Spinal cord (tissue), 10 donors: Measurements from ENCODE around the gene XXYLT1. TPM values are rescaled to one million over a fixed set of nuclear protein-coding genes. Genes with fewer than 3 reads are reported as not detected.
"Not testable (repeated sequence)": the region's sequence is repeated elsewhere in the genome, so short reads cannot be mapped to it uniquely, and the experiment has no call there.

Experiments used
- DNase-seq, 6 donors: peaks; one replicate each; pipeline versions ENCODE4 v3.0.0 to v3.0.0-alpha.2; 2013 to 2015; ENCODE audit warnings: low spot score in 6 of 6, low read depth in 4 of 6
- H3K27ac ChIP-seq: one replicate; pipeline ENCODE4 v1.5.1; 2013; ENCODE audit warnings: low read depth, low read length, control low read depth
- H3K27me3 ChIP-seq: one replicate; pipeline ENCODE4 v1.6.1; 2013; ENCODE audit warnings: low read length; ENCODE audit not compliant: control insufficient read depth, insufficient read depth
- H3K36me3 ChIP-seq: one replicate; pipeline ENCODE4 v1.6.1; 2013; ENCODE audit warnings: low read length; ENCODE audit not compliant: control insufficient read depth, insufficient read depth
- H3K4me1 ChIP-seq: one replicate; pipeline ENCODE4 v1.6.1; 2013; ENCODE audit warnings: low read length; ENCODE audit not compliant: control insufficient read depth, insufficient read depth
- H3K4me3 ChIP-seq: one replicate; pipeline ENCODE4 v1.5.1; 2013; ENCODE audit warnings: low read depth, low read length, control low read depth
- H3K9me3 ChIP-seq: one replicate; pipeline ENCODE4 v1.6.1; 2013; ENCODE audit warnings: low read length; ENCODE audit not compliant: control insufficient read depth, insufficient read depth
- WGBS: methylation state at CpG from one replicate; pipeline ENCODE4 v1.1.5; 2013; ENCODE audit warnings: missing lambda C conversion rate; ENCODE audit not compliant: insufficient coverage; 5-methylcytosine and 5-hydroxymethylcytosine counted together
- polyA plus RNA-seq, 2 donors: library from polyadenylated mRNA; unstranded; fragments of 120-200 nt; gene quantifications; one replicate each; pipeline ENCODE4 v1.2.1, GENCODE V29; 2013; ENCODE audit not compliant: insufficient read length in 2 of 2
- total RNA-seq, 2 donors: library from RNA; depleted of rRNA in 1 of 2; stranded (reverse); fragments of 120-200 nt in 1 of 2; fragments of >200 nt in 1 of 2; gene quantifications; one replicate each; pipeline versions ENCODE4 v1.2.3 to v1.2.4, GENCODE V29; 2013 to 2014
- donor health status: healthy.

Gene XXYLT1
- total and polyA plus RNA-seq, 4 donors, result 28.0 to 47.9 (median 37.5) TPM

DNA sequence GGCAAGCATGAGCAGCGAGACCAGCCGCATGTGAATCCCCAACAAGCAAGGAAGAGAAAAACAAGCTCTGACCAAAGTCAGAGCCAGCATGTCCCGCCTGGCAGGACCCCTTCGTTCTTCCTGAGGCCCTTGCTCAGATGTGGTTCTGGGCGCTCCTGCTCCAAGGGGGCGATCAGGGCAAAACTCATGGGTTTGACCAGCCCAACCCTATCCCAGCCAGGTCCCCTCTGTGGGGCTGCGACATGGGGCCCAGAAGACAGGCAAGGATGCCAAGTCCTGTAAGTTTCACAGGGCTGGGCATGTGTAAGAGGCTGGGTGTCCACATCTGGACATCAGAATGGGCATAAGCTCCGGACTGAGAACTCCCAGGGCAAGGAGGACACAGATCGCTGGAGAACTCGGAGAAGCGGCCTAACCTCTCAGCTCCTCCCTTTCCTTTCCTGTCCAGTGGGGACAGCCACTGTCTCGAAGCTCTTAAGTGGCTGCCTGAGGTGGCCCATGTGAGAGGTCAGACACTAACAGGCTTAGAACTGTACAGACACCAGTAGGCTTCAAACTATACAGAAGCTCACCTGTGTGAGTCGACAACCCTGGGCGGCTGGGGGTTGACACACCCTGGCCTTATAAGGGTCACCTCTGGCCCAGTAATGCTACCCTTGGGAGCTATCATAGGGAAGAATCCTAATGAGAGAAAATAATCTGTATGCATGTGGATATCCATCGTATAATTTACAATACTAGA lies 48.9 kb downstream of the XXYLT1 start:
- no peaks in the 10 kb centered on the region for H3K27me3 ChIP-seq
- no peak overlapping the region for H3K4me3 ChIP-seq
- H3K4me1 ChIP-seq, result peaks cover 5% of the 10 kb centered on the region
- no peak for DNase-seq
- H3K27ac ChIP-seq, result peak overlapping the region; percentile 27
- WGBS, result 90% methylated on average over 12 of the region's 15 CpGs
- no peaks in the 10 kb centered on the region for H3K9me3 ChIP-seq
- peaks cover 17% of the 10 kb centered on the region for H3K36me3 ChIP-seq

DNA sequence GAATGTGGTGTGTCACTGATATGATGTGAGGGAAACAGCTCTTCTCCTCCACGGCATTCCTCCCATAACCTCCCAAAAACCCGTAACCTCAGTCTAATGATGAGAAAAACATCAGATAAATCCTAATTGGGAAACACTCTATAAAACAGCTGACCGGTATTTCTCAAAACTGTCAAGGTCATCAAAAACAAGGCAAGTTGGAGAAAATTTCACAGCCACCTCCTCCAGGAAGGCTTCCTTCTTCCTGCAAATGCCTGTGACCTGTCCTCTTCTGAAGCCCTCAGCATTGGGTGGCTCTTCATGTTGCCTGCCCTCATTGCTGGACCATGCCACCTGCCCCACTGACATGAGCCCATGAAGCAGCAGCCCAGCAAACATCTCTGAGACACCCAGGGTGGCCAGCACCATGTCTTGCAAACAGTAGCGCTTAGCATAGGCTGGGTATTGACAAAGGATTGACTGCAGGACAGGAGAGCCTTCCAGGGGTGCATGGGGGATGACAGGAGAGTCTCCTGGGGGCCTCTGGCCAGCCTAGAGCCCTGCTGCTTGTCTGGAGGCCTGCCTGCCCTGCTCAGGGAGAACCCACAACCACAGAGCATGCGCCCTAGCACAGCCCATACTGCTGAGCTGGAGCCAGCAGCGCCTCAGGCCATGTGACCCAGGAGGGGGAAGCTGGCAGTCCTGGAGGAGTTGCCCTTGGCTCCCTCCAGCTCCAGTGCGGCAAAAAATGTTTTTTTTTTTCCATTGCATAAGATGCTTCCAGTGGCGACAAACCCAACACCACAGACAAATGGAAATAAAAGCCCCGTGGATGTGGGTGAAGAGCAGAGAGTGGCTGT lies 49.7 kb downstream of the XXYLT1 start:
- Histone ChIP-seq H3K4me1 (peaks cover 5% of the 10 kb centered on the region), H3K9me3 (no peaks in the 10 kb centered on the region), H3K27ac (peak overlapping the region; percentile 11), H3K36me3 (peaks cover 14% of the 10 kb centered on the region), H3K27me3 (no peaks in the 10 kb centered on the region), H3K4me3 (no peak overlapping the region)
- no peak for DNase-seq
- 77% methylated on average over 3 of the region's 9 CpGs for WGBS

DNA sequence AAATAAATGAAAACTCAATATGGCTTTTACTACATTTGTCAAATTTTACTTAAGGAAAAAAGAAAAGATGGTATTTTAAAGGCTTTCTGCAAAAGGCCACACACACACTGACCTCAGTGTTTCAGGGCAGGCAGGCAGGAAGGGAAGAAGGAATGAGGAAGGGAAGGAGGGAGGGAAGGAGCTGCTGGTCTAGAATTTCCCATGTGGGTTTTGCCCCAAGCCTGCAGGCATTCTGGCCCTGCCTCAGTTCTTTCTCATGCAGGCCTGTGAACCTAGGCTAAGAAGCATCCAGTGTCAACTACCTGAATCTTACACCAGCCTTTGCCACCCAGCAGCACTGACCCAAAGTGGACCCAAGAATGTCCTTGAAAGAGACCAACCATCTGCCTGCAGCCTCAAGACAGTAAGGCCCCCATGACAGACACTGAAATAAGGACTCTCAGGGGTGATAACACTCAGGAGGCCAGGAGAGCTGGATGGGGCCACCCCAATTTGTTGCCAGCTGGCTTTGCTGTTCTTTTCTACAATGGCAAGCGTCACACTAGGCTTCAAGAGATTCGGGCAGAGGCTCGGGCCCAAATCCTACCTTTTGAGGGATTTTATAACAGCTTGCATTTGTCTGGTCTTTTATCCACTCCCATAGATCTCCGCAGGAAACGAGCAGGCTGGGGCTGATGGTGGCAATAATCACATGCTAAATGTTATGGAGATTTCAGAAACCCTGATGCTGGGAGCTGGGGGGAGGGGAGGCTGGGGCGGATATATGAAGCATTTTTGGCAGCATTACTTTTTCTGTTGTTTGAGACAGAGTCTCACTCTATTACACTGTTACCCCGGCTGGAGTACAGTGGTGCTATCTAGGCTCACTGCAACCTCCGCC lies 51.4 kb downstream of the XXYLT1 start:
- Histone ChIP-seq H3K9me3 (no peaks in the 10 kb centered on the region), H3K4me3 (no peak overlapping the region), H3K4me1 (peaks cover 5% of the 10 kb centered on the region), H3K36me3 (peaks cover 3% of the 10 kb centered on the region), H3K27ac (peak overlapping the region; percentile 0), H3K27me3 (no peaks in the 10 kb centered on the region)
- DNase-seq, result no peak
- 70% methylated on average over 2 of the region's 8 CpGs for WGBS

DNA sequence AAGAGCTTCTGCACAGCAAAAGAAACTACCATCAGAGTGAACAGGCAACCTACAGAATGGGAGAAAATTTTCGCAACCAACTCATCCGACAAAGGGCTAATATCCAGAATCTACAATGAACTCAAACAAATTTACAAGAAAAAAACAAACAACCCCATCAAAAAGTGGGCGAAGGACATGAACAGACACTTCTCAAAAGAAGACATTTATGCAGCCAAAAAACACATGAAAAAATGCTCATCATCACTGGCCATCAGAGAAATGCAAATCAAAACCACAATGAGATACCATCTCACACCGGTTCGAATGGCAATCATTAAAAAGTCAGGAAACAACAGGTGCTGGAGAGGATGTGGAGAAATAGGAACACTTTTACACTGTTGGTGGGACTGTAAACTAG lies 52.6 kb downstream of the XXYLT1 start:
- no CpG with 5 or more reads among the region's 5 CpGs for WGBS
- not testable (repeated sequence) for H3K36me3 ChIP-seq

DNA sequence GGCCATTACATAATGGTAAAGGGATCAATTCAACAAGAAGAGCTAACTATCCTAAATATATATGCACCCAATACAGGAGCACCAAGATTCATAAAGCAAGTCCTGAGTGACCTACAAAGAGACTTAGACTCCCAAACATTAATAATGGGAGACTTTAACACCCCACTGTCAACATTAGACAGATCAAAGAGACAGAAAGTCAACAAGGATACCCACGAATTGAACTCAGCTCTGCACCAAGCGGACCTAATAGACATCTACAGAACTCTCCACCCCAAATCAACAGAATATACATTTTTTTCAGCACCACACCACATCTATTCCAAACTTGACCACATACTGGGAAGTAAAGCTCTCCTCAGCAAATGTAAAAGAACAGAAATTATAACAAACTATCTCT lies 55.4 kb downstream of the XXYLT1 start:
- not testable (repeated sequence) for H3K27ac ChIP-seq, H3K36me3 ChIP-seq, H3K4me1 ChIP-seq, H3K4me3 ChIP-seq, DNase-seq, H3K9me3 ChIP-seq, H3K27me3 ChIP-seq
- 100% methylated on average over 2 of the region's 2 CpGs for WGBS

More for the DNA sequence above, 52.6 kb downstream of the XXYLT1 start:
- H3K27me3 ChIP-seq, DNase-seq, H3K9me3 ChIP-seq, H3K27ac ChIP-seq, H3K4me1 ChIP-seq, H3K4me3 ChIP-seq: not testable (repeated sequence)

DNA sequence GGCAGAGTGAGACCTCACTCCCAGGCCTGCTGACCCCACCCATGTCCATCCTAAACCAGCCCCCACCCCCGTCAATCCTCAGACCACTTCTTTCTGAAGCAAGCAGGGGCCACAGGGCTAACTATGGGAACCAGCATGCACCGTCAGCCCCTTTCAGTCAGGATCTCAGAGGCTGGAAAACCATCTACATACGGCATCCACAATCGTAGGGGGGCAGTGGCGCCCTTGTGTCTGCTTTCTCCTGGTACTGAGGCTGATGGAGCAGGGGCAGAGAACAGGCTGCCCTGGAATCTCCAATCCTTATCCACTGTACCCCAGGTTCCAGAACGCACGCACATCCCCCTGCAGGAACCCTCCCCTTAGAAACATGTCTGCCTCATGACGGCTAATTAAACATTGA lies 56.6 kb downstream of the XXYLT1 start:
- Histone ChIP-seq H3K4me1 (peaks cover 14% of the 10 kb centered on the region), H3K27ac (no peak overlapping the region), H3K9me3 (no peaks in the 10 kb centered on the region), H3K36me3 (peaks cover 3% of the 10 kb centered on the region), H3K27me3 (no peaks in the 10 kb centered on the region), H3K4me3 (no peak overlapping the region)
- WGBS, result 97% methylated on average over 8 of the region's 8 CpGs
- DNase-seq, result no peak

DNA sequence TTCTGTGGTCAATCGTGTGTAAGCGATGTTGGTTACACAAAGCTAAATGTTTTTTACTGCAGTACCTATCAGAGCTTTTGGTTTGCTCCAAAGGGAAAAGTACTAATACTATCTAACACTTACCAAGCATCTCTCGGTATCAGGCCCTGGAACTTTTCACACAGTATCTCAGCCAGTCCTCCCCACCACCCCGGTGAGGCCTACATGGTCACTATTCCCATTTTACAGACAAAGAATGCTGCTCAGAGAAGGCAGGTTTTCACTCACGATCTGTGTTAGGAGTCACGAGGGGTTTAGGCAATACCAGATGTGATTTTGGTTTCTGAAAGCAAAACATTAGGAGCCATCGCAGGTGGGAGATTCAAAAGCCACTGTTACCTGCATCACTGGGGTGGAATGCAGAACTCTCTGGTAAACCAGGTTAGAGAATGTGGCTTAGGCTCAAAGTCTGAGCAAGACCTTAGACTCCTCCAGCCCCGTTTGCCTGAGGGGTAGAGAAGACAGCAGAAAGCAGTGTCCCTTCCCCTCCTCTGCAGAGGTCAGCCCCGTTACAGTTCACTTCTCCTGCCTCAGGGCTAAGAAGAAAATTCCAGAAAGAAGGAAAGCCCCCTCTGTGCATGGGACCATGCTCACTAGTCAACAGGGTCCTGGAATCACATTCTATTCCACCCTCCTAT lies 57.2 kb downstream of the XXYLT1 start:
- Histone ChIP-seq H3K4me3 (no peak overlapping the region), H3K36me3 (peaks cover 3% of the 10 kb centered on the region), H3K27ac (no peak overlapping the region), H3K27me3 (no peaks in the 10 kb centered on the region), H3K4me1 (peaks cover 20% of the 10 kb centered on the region), H3K9me3 (no peaks in the 10 kb centered on the region)
- 92% methylated on average over 6 of the region's 9 CpGs for WGBS
- DNase-seq, result no peak

DNA sequence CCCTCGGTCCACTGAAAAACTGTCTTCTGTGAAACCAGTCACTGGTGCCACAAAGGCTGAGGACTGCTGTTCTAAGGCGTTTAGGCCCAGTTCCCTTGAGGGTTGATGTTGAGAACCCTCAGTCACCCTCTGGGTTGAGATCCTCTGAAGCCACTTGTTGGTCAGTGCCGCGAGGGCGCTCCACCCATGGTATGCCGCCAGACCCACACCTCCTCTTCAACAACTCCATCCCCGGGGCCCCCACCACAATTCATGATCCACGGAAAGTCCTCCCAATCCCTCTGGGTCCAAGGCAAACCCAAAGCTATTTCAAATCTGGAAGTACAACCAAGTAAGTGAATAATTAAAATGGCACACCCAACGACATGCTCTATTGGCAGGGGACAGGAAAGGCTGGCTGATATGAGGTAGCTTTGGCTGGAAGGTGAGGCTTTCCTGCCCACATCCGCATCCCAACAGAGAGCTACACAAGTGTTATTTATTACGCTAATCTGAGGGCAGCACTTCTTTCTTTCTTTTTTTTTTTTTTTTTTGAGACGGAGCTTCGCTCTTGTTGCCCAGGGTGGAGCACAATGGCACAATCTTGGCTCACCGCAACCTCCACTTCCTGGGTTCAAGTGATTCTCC lies 58.1 kb downstream of the XXYLT1 start:
- H3K4me3 ChIP-seq, result no peak overlapping the region
- no peaks in the 10 kb centered on the region for H3K27me3 ChIP-seq
- no peaks in the 10 kb centered on the region for H3K9me3 ChIP-seq
- 100% methylated on average over 9 of the region's 14 CpGs for WGBS
- DNase-seq, result no peak
- peaks cover 29% of the 10 kb centered on the region for H3K4me1 ChIP-seq
- no peak overlapping the region for H3K27ac ChIP-seq
- peaks cover 3% of the 10 kb centered on the region for H3K36me3 ChIP-seq
